Measurements from ENCODE around the gene NUAK2.

DNA sequence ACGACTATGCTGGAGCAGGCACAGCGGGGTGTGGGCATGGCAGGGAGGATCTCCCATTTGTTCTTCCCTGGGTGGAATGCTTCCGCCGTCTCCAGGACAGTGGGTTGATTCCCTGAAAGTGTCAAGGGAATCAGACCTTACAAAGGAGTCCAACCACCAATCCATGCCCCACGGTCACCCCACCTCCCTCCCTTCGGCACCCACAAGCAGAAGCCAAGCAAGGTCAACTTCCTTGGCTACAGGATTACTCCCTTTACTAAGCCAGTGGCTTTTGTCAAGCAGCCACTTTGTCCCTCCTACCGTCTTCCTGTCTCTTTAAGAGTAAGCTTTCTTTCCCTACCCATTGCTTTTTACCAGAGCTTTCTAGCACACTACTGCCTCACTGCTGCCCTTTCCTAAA lies 15.9 kb upstream of the NUAK2 start:
- no peak for TF ChIP-seq EZH2 (IDR thresholded peaks at IDR 0.05; ENCODE audit: low read depth)
- TF ChIP-seq, protein P1, sequence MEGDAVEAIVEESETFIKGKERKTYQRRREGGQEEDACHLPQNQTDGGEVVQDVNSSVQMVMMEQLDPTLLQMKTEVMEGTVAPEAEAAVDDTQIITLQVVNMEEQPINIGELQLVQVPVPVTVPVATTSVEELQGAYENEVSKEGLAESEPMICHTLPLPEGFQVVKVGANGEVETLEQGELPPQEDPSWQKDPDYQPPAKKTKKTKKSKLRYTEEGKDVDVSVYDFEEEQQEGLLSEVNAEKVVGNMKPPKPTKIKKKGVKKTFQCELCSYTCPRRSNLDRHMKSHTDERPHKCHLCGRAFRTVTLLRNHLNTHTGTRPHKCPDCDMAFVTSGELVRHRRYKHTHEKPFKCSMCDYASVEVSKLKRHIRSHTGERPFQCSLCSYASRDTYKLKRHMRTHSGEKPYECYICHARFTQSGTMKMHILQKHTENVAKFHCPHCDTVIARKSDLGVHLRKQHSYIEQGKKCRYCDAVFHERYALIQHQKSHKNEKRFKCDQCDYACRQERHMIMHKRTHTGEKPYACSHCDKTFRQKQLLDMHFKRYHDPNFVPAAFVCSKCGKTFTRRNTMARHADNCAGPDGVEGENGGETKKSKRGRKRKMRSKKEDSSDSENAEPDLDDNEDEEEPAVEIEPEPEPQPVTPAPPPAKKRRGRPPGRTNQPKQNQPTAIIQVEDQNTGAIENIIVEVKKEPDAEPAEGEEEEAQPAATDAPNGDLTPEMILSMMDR (conservative IDR thresholded peaks at IDR 0.05), result no peak

Data from PC-9 (cell line).